HG03520 (cell line): ENCODE results near the gene SLC19A1.

Experiments
- ATAC-seq: cut with Tn5 transposase; IDR thresholded peaks from one replicate; pipeline ENCODE4 v1.9.1; 2021; ENCODE audit warnings: mild to moderate bottlenecking, moderate library complexity; ENCODE audit not compliant: unreplicated experiment

The SLC19A1 gene

DNA sequence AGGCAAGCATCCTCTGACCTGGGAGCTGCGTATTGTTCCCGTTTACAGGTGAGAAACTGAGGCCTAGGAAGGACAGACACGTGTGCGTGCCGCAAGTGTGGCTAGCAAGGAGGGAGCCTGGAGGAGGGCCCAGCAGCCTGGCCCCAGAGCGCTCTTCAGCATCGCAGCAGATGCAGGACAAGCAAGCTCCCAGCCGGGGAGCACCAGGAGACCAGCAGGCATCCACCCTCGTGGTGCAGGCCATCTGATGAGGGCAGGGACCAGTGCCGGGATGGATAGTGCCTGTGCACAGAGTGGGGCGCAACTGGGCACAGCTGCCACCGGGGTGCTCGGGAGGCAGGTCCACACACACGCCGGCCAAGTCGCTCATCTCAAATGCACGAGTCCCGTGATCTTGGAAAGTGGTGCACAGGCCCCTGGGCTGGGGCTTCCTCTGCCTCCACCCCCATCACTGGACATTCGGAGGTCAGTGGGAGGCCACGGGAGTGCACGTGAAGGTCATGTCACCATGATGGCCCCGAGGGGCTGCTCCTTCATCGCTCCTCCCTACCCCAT, 82.2 kb downstream of the SLC19A1 start:
- ATAC-seq: no peak

DNA sequence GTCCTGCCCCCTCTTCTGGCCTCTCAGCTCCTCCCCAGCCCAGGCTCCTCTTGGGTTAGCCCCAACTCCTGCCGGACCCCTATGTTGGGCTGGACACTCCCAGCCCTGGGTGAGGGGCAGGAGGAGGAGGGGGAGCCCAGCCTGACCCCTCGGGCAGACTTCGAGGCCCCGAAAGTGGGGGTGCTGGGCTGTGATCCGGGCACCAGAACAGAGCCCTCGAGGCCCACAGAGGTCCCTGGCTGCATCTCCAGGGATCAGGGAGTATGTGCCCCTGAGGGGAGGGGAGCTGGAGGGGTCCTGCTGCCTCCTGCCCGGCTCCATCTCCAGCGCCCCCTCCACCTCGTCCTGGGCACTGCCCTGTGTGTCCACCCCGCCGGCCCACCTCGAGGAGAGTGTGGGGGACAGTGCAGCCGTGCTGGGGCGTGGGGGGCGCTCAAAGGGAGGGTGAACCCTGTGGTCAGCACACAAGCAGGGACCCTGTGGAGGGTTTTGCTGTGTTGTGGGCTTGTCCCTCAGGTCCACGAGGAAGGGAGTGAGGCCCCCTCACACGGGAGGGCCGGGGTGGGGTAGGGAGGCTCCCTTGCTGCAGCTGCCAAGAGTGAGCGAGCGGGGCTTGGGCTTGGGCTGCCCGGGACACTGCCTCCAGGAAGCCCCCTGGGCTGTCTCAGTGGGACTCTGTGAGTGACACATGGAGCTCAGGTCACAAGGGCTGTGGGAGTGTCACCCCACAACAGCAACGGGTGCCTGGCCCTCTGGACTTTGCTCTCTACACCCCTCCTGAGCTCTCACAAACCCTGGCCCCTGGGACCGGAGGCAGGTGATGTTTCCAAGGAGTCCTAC, 82.8 kb downstream of the SLC19A1 start:
- ATAC-seq: no peak

DNA sequence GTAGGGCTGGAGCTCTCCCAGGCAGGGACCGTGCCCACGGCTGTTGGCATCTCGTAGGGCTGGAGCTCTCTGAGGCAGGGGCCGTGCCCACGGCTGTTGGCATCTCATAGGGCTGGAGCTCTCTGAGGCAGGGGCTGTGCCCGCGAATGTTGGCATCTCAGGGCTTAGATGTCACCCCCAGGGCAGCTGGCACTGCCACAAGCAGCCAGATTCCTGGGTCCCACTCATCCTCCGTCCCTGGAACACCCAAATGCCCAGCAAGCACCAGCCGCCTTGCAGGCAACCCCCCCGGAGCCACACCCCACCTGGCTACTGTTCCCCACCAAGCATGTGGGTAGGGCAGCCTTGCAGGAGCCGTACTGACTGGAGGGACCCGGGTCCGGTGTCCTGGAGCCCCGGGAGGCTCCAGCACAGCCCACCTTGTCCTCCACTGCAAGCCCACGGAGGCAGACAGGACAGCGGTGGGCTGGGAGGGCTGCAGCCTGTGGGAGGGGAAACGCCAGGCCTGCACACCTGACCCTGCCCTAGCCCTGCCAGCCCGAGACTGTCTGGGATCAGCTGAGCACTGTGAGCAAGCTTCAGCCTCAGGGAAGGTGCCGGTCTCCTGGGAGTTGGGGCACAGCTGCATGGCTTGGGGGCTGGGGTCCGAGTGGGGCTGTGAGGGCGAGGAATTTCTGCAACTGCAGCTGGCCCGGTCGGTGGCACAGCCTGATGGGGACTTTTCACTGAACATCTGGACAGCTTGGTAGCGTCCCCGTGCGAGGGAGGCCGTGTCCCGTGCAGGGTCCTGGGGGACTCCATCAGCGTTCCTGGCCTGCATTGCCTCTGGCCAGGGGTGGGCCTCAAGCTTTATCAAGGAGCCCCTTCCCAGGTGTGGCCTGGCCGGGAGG, 83.7 kb downstream of the SLC19A1 start:
- no peak for ATAC-seq

DNA sequence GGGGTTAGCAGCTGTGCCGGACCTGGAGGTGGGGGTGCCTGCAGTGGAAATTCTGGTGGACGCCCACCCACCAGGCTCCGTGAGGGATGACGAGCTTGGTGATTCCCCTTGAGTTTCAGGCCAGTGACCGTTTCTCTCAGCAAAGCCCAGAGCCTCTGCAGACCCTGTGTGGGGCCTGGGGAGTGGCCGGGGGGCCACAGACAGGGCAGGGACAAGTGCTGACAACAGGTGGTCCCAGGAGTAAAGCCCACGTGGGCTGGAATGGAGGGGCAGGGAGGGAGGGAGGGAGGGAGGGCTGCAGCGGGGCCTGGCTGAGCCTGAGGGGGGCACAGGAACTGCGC, 84.4 kb downstream of the SLC19A1 start:
- no peak for ATAC-seq

DNA sequence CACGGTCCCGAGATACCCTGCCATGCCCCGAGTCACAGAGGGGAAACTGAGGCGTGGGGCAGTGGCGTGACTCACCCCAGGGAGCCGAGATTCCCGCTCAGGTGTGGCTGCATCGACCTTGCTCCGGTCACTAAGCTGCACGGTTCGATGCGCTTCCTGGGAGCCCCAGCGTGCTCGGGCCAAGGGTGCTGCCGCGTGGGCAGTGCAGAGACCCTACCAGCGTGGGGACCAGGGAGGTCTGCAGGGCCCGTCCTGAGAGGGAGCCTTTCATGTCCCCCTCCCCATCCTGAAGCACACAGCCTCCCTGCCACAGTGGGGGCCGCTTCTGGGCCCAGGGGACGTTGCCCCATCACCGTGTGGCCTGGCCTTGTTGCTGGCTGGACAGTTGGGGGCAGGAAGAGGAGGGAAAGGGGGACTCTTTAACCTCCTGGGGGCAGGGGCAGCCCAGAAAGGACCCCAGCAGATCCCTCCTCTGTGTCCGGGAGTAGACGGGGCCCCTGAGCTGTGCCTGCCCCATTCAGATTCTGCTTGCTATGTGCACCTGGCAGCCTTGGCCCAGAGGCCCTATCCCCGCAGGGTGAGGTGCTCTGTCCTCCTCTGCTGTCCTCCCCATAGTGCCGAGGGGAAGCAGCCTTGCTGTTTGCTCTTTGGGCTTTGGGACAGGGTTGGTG, 84.9 kb downstream of the SLC19A1 start:
- ATAC-seq: no peak

DNA sequence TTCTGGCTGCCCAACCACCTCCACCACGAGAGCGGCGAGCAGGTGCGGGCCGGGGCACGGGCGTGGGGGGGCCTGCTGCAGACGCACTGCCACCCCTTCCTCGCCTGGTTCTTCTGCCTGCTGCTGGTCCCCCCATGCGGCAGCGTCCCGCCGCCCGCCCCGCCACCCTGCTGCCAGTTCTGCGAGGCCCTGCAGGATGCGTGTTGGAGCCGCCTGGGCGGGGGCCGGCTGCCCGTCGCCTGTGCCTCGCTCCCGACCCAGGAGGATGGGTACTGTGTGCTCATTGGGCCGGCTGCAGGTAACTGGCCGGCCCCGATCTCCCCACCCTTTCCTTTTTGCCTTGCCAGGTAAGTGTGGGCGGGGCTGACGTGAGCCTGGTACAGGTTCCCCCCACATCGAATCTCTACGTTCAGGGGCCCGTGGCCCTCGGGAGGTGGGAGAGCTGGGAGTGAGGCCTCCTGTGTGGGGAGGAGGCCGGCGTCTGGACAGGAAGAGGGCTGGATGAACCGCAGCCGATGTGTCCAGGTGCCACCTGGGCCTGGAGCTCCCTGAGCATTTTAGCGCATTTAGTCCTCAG, 85.6 kb downstream of the SLC19A1 start:
- no peak for ATAC-seq

DNA sequence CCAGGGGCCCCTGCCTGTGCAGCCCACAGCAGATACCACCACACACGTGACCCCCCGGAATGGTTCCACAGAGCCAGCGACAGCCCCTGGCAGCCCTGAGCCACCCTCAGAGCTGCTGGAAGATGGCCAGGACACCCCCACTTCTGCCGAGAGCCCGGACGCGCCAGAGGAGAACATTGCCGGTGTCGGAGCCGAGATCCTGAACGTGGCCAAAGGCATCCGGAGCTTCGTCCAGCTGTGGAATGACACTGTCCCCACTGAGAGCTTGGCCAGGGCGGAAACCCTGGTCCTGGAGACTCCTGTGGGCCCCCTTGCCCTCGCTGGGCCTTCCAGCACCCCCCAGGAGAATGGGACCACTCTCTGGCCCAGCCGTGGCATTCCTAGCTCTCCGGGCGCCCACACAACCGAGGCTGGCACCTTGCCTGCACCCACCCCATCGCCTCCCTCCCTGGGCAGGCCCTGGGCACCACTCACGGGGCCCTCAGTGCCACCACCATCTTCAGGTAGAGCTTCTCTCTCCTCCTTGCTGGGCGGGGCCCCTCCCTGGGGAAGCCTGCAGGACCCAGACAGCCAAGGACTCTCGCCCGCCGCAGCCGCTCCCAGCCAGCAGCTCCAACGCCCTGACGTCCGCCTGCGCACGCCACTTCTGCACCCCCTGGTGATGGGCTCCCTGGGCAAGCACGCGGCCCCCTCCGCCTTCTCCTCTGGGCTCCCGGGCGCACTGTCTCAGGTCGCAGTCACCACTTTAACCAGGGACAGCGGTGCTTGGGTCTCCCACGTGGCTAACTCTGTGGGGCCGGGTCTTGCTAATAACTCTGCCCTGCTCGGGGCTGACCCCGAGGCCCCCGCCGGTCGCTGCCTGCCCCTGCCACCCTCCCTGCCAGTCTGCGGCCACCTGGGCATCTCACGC, 86.3 kb downstream of the SLC19A1 start:
- no peak for ATAC-seq

DNA sequence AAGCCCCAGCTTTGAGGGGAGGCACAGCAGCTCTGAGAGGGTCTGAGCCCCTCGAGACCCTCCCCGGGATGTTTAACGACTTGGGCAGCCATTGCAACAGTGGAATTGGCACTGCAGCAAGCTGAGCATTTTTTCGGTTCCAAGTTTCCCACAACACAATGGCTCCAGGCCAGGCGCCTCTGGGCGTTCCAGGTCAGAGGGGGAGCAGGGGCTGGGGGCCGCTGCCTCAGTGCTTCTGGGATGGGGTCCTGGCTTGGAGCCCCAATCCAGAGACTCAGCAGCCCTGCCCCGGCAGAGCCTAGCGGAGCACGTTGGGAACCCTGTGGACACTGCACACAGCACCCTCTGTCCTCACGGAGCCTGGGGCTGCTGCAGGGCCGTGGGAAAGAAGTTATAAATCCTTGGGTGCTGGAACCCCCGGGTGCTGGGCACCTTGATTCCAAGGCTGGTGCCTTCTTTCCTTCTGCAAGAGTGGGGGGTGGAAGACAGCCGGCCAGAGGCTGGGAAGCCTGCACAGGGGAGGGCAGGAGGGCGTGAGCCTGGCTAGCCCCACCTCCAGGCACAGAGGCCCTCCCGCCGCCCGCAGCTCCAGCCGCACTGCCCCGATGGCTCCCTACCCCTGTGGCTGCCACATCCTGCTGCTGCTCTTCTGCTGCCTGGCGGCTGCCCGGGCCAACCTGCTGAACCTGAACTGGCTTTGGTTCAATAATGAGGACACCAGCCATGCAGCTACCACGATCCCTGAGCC, 87.1 kb downstream of the SLC19A1 start:
- no peak for ATAC-seq

DNA sequence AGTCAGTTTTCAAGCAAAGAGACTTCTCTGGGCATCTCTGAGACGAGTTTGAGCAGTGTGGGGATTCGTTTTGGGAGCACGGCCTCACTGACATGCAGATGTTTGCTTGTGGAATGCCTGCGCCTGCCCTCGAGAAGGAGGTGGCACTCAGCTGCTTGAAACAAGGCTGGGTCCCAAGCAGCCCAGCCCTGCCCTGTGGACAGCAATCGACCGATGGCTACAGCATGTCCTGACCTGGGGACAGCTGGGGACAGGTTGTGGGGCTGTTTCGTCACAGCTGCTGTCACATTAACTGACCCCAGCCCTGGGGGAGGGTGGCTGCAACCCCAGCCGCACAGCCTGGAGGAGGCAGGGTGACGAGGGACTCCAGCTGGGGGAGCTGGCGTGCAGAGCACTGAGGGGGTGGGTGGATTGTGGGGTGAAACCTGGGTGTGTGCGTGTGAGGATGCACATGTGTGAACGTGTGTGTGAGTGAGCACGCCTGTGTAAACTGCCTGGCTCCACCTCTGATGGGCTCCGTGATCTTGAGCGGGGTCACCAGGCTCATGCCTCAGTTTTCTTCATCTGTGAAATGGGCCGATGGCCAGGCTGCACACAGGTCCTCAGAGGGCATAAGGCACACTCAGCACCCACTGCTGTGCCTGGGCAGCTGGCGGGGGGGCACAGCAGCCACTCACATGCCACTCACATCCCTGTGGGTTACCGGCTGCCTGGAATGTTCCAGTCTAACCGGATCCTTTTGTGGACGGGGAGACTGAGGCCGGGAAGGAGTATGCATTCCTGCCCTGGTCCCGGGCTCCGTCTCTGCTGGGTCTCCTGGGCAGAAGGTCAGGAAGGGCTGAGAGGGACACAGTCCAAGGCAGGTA, 87.9 kb downstream of the SLC19A1 start:
- ATAC-seq: no peak

DNA sequence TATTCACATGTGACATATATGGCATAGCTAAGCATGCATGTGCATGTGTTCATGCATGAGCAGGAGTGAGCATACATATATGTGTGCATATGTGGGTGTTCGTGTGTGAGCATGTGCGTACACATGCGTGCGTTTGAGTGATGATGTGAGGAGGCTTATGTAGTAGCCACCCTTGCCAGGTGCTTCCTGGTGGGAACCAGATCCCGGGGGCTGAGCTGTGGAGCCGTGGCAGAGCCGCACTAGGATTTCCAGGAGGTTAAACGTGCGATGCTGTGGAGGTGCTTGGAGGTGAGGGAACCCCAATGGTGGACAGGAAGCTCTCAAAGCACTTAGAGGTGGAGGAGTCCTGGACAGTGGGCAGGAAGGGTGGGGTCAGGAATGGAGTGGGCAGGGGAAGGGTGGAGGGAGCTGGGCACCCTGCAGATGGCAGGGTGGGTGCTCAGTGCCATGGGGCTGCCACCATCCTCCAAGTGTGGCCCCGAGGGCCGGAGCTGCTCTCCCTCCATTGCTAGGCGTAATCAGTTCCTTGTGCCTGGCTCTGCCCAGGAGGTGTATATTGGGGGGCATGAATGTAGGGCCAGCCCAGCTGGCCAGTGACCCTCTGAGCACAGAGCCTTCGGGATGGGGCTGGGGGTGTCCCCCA, 88.8 kb downstream of the SLC19A1 start:
- ATAC-seq: no peak

DNA sequence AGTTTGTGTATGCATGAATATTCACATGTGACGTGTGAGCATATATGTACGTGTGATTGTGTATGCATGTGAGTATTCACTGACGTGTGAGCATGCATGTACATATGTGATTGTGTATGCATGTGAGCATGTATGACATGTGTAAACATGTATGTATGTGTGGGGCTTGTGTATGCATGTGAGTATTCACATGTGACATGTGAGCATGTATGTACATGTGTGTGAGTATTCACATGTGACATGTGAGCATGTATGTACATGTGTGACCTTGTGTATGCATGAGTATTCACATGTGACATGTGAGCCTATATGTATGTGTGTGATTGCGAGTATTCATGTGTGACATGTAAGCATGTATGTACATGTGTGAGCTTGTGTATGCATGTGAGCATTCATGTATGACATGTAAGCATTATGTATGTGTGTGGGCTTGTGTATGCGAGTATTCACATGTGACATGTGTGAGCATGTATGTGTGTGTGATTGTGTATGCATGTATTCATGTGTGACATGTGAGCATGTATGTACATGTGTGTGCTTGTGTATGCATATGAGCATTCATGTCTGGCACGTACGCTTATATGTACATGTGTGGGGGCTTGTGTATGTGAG, 89.4 kb downstream of the SLC19A1 start:
- ATAC-seq: no peak

DNA sequence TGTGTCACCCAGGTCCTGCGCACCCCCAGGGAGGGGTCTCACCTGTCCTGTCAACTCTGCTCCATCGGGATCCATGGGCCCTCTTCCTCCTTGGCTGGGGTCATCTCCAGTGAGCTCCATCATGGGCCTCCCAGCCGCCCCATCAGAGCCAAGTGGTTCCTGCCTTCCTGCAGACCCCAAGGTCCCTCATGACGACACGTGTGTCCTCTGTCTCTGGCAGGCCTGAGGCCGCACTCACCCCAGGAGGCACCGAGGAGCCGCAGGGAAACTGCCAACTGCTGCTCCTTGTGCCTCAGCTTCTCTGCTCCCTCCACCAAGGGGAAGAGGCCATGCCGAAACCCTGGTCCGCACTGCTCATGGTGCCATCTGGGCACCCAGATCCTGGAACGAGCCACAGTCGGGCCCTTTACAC, 90.5 kb downstream of the SLC19A1 start:
- no peak for ATAC-seq

DNA sequence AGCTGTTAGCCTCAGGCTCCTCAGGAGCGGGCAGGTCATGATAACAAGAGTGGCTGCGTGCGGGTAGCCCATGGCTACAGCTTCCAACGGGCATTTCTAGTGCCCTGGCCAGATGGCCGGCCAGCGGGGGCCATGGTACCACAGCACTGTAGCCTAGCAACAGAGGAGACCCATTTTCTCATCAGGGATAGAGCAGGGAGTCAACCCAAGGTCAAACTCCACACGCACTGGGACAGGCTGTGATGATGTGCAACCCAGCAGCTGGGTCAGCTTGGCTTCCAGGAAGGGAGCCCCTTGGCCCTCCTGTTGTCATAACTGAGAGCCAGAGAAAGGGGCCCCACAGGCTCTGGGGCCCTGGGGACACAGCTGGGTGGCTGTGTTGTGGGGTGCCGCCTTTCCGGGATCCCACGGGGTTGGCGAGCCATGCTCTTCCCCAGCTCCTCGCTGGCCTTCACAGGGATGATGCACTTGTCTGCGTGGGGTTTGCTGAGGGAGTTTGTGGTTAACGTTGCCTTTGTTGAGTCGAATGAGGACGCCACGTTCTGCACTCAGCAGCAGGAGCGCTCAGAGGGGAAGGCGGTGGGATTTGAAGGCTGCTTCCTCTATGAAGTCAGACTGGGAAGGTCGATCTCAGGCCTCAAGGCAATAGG, 91.0 kb downstream of the SLC19A1 start:
- no peak for ATAC-seq

DNA sequence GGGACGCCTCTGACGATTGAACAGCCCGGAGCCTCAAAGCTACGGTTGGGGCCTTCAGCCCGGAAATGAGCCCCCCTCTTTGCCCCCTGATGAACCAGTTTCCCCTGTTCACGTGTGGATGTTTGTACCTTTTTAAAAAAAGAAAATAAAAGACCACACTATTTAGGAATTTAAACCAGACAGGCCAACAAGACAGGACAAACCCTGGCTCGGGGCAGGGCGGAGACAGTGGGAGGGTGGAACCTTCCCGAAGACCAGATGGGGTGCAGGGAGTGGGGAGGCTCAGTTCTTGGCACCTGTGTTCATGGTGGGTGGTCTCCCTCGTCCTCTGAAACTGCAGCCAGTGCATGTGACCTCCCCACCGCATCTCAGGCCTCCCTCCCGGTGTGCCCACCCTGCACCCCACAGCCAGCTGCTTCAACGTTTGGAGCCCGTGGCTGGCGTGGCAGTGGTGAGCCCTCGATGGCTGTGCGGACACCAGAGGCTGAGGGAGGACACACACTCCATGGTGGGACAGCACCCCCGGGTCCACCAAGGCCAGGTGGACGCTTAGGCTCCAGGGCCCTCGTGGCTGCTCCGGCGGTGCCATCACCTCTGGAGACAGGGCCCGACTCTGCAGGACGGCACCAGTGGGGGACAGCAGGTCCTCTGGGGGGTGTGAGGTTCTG, 91.7 kb downstream of the SLC19A1 start:
- no peak for ATAC-seq

DNA sequence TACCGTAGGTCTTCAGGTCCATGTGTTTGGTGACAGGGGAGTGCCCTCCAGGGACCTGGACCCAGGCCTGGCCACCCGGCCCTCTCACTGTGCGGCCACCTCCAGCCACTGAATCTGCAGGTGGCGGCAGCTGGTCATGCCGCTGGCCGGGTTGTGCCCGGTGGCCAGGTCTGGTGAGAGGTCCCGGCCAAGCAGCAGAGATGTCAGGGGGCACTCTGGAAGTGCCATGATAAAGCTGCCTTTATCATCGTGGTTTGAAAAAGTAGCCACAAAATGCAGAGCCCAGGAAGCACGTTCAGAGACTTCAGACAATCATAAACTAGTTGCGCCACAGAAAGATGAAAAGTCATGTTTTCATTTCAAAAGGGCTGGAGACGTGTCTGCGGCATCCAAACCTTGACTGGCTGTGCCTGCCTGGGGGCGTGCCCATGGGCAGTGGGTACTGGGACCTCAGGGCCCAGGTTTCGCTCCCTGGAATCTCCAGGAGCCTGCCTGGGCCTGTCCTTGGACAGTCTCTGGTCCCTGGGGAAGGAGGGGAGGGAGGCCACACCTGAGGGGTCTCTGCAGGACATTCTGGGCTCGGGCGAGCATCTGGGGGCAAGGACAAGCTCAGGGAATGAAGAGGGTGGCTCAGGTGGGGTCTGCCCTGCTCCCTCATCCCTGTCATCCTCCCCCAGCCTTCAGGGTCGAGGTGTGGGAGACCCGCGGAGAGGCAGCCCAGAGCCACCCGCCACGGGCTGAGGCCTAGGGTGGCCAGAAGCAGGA, 92.4 kb downstream of the SLC19A1 start:
- no peak for ATAC-seq
